GM18951 (cell line): ENCODE data around the gene RPS27.
"Not testable (repeated sequence)": the region's sequence is repeated elsewhere in the genome, so short reads cannot be mapped to it uniquely, and the experiment has no call there.

ENCODE experiments used
- POLR2A ChIP-seq: IDR thresholded peaks from 4 replicates; pipeline ENCODE4 v1.6.1; 2011; ENCODE audit warnings: mild to moderate bottlenecking; ENCODE audit not compliant: insufficient read length, insufficient read depth; ENCODE audit errors: extremely low read depth
- in situ Hi-C: fragments of 300-500 bp; cut with MboI; formaldehyde crosslinking; loops from one replicate; pipeline ENCODE4 v1.12.0; 2022; ENCODE audit warnings: low sequenced_read_pairs, mixed read lengths, inconsistent platforms; ENCODE audit not compliant: unreplicated experiment

Gene RPS27

DNA sequence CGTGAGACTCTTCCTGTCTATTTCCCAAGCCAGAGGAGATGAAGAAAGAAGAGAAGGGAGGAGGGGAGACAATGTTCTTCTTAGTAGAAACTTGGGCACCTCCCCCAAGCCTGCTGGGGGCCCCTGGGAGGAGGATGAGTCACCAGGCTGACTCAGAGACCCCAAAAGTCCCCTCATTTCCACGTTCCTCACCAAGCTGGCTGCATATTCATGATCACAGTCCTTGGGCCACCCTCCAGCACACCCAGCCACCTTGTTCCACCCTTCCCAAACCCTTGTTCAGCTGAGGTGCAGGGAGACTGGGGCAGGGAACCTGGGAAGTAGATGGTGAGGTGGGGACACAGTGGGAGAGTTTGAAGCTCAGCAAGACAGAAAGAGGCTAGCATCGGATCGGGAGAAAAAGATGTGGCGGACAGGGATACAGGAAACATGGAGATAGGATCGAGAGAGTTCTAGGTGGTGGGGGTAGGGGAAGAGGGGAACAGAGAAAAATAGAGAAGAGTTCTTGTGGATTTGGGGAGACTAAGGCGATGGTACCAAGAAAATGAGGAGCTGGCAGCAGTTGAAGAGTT lies 5.1 kb upstream of the RPS27 start:
- in situ Hi-C loops = loop anchor here (10.0 to 25.0 kb wide), 4 partner anchors 161 to 473 kb away; partner anchors contain the start of genes ILF2 and NPR1
- no peak for TF ChIP-seq POLR2A

DNA sequence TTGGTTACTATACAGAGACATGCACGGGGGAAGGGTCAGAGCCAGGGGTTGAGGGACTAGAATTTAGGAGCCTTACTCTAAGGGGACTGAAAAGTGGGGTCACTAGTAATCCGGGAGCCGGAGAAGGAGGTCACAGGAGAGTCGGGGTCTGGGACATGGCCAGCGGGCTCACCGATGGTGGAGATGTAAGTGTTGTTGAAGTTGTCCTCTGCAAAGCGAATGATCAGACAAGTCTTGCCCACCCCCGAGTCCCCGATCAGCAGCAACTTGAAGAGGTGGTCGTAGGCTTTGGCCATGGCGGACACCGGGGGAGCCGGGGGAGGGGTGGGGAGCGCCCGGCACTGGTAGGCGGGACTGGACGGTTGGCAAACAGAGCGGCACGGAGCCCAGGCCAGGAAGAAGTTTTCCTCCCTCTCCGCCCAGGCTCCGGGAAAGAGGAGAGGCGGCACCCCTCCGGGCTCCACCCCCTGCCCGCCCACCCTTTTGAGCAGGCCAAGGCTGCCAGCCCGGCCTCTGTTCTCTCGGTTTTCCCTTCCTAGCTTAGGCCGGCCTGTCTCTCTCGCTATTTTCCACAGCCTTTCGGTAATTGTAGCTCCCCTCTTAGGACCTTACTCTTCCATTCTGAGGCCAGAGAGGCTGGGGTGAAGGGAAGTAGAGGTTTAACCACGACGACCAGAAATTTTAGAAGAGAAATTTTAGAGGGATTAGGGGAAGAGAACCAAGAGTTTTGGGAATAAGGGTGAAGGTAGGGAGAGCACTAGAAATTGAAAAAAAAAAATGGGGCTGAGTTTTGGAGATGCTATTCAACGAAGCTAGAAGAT lies 4.4 kb upstream of the RPS27 start, which contains the start of gene RAB13:
RAB13 (minus strand) TSS at position 399 of the 821 bp plus-strand sequence; CDS start at position 296, 103 bp downstream.
- in situ Hi-C loops = loop anchor here (10.0 to 25.0 kb wide), 4 partner anchors 161 to 474 kb away; partner anchors contain the start of genes ILF2 and NPR1
- peak; percentile 29 for TF ChIP-seq POLR2A

DNA sequence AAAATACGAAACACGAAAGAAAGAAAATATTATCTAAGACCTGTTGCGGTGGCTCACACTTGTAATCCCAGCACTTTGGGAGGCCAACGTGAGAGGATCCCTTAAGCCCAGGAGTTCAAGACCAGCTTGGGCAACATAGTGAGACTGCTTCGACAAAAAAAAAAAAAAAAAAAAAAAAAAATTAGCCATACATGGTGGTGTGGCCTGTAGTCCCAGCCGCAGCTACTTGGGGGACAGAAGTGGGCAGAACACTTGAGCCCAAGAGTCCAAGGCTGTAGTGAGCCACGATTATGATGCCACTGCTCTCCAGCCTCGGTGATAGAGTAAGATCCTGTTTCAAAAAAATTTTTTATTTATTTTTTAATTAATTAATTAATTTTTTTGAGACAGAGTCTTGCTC lies 2.9 kb upstream of the RPS27 start:
- no peak for TF ChIP-seq POLR2A
- in situ Hi-C loops = loop anchor here (10.0 to 25.0 kb wide), 4 partner anchors 163 to 475 kb away; partner anchors contain the start of genes ILF2 and NPR1

DNA sequence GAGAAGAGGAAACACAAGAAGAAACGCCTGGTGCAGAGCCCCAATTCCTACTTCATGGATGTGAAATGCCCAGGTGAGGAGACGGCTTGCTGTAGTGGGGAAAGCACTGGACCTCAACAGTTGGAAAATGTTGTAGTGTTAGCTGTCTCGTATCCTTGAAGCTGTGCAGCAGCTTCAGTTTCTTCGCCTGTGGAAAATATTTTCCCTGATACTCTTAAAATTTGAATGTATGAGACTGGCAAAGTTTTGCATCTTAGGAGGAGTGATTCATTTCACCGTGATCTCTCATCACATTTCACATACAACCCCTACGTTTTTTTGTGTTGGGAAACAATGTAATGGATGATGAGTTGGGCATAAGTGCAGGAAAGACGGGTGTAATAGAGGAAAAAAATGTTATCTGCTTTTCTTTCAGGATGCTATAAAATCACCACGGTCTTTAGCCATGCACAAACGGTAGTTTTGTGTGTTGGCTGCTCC lies 629 bp downstream of the RPS27 start:
- in situ Hi-C loops = loop anchor here (25.0 kb wide), 1 partner anchor 479 kb away; no protein-coding TSS in a partner anchor
- TF ChIP-seq POLR2A = no peak

DNA sequence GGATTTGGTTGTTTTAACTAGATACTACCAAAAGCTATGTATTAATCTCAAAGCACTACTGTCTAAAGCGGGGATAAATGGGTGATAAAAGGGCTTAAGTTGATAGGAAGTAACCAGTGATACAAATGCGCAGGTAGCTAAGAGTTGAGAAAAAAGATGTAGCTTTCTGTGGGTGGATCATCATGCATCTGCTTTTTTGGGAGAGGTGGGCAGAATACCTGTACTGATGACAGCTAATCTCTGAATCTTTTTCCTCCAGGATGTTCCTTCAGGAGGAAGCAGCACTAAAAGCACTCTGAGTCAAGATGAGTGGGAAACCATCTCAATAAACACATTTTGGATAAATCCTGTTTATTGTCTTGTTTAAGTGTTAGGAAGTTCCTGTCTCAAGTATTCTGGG lies 1.2 kb downstream of the RPS27 start:
- no peak for TF ChIP-seq POLR2A
- in situ Hi-C loops = loop anchor here (25.0 kb wide), 1 partner anchor 480 kb away; no protein-coding TSS in a partner anchor

DNA sequence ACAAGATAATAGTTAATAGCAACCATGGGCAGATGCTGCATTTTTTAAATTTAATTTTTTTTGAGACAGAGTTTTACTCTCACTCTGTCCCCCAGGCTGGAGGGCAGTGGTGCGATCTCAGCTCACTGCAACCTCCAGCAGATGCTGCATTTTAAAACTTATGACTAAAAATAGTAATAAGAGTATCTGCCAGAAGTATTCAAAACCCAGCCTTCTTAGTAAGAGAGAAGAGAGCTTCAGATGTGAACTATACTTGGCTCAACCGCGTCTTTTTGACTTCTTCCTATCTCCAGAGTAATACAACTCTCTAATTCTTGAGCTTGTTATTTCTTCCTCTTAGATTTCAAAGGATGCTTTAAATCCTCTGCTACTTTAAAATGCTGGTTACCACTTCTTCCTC lies 4.6 kb downstream of the RPS27 start:
- in situ Hi-C loops = loop anchor here (25.0 kb wide), 1 partner anchor 483 kb away; no protein-coding TSS in a partner anchor
- TF ChIP-seq POLR2A = peak; percentile 20

DNA sequence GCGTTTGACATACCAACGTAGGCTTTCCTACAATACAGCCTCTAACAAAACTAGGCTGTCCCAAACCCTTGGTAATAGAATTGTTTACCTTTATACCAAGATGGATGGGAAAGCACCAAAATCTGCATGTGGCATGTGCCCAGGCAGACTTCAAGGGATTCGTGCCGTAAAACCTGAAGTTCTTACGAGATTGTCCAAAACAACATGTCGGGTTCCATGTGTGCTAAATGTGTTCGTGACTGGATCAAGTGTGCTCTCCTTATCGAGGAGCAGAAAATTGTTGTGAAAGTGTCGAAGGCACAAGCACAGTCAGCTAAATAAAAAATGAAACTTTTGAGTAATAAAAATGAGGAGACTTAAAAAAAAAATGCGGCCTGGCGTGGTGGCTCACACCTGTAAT lies 5.1 kb downstream of the RPS27 start:
- TF ChIP-seq POLR2A = peak; percentile 1
- in situ Hi-C loops = loop anchor here (25.0 kb wide), 1 partner anchor 483 kb away; no protein-coding TSS in a partner anchor

DNA sequence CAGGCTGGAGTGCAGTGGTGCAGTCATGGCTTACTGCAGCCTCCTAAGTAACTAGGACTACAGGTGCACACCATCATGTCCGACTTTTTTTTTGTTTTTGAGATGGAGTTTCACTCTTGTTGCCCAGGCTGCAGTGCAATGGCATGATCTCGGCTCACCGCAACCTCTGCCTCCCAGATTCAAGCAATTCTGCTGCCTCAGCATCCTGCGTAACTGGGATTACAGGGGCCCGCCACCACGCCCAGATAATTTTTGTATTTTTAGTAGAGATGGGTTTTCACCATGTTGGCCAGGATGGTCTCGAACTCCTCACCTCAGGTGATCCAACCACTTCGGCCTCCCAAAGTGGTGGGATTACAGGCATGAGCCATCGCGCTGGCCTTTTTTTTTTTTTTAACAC lies 6.3 kb downstream of the RPS27 start:
- in situ Hi-C loops = loop anchor here (25.0 kb wide), 1 partner anchor 485 kb away; no protein-coding TSS in a partner anchor

DNA sequence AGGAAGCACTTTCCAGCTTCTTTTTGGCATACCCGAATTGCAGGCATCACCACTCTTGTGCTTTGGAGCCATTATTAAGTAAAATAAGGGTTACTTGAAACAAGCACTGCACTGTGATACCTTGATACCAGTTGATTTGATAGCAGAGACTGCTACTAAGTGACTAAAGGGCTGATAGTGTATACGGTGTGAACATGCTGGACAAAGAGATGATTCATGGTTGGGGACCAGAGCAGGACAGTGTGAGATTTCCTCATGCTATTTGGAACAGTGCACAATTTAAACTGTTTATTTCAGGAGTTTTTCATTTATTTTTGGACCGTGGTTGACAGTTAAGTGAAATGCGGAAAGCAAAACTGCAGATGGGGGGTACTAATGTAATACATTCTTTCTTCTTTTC lies 9.9 kb downstream of the RPS27 start:
- in situ Hi-C loops = no loop called here
- no peak for TF ChIP-seq POLR2A

DNA sequence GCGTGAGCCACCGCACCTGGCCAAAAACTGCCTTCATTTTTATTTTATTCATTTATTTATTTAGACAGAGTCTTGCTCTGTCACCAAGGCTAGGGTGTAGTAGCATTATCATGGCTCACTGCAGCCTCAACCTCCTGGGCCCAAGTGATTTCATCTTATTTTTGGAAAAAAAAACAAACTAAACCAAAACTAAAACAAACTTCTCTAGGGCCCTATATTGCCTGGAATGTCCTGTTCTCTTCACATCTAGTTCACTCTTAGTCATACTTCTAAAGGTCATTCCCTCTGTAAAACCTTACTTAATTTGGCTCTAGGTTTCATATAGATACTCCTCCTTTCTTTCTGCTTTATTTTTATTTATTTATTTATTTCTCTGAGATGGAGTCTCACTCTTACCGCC lies 15.6 kb downstream of the RPS27 start:
- TF ChIP-seq POLR2A = no peak

DNA sequence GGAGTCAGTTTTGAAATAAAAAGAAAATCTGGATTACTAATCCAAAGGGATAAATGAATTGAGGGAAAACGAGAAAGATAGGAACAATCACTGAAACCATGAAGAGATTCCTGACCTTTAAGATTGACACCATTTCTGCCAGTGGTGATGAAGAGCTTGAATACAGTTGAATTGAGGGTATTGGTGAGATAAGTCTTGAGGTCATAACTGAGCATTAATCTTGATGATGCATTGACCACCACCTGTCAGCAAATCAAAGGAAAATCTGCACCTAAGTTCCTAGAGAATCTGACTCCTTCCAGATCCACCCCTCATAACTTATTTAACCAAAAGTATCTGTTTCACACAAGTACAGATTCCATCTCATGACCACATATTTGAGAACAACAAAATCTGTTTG lies 21.6 kb downstream of the RPS27 start:
- in situ Hi-C loops = no loop called here
- TF ChIP-seq POLR2A = no peak

More for the DNA sequence above, 15.6 kb downstream of the RPS27 start:
- in situ Hi-C loops = no loop called here

DNA sequence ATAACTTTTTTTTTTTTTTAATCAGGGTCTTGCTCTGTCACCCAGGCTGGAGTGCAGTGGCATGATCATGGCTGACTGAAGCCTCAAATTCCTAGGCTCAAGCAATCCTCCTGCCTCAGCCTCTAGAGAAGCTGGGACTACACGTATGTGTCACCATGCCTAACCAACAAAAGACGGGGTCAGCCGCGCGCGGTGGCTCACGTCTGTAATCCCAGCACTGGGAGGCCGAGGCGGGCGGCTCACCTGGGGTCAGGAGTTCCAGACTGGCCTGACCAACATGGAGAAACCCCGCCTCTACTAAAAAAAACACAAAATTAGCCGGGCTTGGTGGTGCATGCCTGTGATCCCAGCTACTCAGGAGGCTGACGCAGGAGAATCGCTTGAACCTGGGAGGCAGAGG lies 22.0 kb downstream of the RPS27 start:
- in situ Hi-C loops = not testable (repeated sequence)

DNA sequence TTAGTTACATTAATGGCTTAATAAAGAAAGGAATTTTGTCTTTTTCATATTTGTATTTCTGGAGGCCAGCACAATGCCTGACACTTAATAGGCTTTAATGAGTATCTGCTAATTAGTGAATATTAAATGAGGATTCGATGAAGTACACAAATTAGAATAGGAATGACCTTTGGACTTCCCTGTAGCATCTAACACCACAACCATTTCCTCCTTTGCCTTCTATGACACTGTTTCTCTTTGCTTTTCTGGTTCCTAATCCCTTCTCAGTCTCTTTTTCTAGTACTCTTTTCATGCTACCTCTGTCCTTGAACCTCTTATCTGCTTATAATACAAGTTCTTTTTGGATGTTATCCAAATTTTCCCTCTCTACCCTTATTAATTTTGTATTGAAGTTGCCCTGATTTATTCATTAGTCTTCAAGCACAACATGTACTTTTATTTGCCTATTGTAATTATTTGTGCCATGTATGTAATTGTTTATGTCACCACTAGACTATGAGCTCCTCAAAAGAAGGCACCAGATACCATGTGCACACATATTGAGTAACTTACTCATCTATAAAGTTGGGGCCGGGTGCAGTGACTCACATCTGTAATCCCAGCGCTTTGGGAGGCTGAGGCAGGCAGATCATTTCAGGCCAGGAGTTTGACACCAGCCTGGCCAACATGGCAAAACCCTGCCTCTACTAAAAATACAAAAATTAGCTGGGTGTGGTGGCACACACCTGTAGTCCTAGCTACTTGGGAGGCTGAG lies 23.8 kb downstream of the RPS27 start:
- in situ Hi-C loops = no loop called here
- no peak for TF ChIP-seq POLR2A
